Measurements from ENCODE around the gene PCDHA4. TPM values are rescaled to one million over a fixed set of nuclear protein-coding genes. Genes with fewer than 3 reads are reported as not detected.

Gene PCDHA4
- total RNA-seq: 1 to 10 TPM in 4 of 6 donors, under 1 TPM in 2; 0.74 to 3.1 (median 1.5) TPM
- polyA plus RNA-seq: under 1 TPM; 0.53 to 0.70 TPM

GRCh38 chr5:140806834-140807775 is at the start of gene PCDHA4:
PCDHA4 (plus strand) TSS chr5:140807068.
- TF ChIP-seq CTCF (IDR thresholded peaks at IDR 0.05): peak in 2 of 4 donors; percentile 22 to 37
- Histone ChIP-seq H3K4me1 (no peaks in the 10 kb centered on the region), H3K9me3 (peaks cover 0 to 8% (median 0%) of the 10 kb centered on the region in 4 donors), H3K4me3 (peak within 1 kb of the TSS in 3 of 4 donors; percentile 7 to 31 (median 28)), H3K36me3 (no peaks in the 10 kb centered on the region), H3K27ac (peak within 1 kb of the TSS in 1 of 4 donors; percentile 39), H3K27me3 (peaks cover 0 to 8% (median 0%) of the 10 kb centered on the region in 4 donors)
- WGBS, 2 donors: 11 to 12% methylated on average over 34 to 41 of the region's 47 CpGs
- FAIRE-seq (no peak), DNase-seq (peak in 4 of 6 donors; percentile 22 to 68 (median 61)), ATAC-seq (peak; percentile 77 to 97 (median 94))
- intact Hi-C loops (cut with DNase I): no loop called here

GRCh38 chr5:140764177-140764973 is 42.5 kb upstream of the PCDHA4 start:
- no peak overlapping the region for H3K4me3 ChIP-seq
- H3K36me3 ChIP-seq: no peaks in the 10 kb centered on the region
- peaks cover 0 to 6% (median 0%) of the 10 kb centered on the region in 4 donors for H3K9me3 ChIP-seq
- WGBS, 2 donors: 76 to 78% methylated on average over 2 of the region's 2 CpGs
- no peaks in the 10 kb centered on the region for H3K4me1 ChIP-seq
- ATAC-seq (no peak), FAIRE-seq (no peak), DNase-seq (no peak)
- H3K27me3 ChIP-seq: no peaks in the 10 kb centered on the region
- H3K27ac ChIP-seq: no peak overlapping the region
- intact Hi-C loops (cut with DNase I): no loop called here
- TF ChIP-seq CTCF (IDR thresholded peaks at IDR 0.05): no peak

- FAIRE-seq (no peak), ATAC-seq (no peak), DNase-seq (no peak)
- no peaks in the 10 kb centered on the region for H3K4me1 ChIP-seq
- intact Hi-C loops (cut with DNase I): no loop called here
- no peak for TF ChIP-seq CTCF (IDR thresholded peaks at IDR 0.05)
- no peaks in the 10 kb centered on the region for H3K27me3 ChIP-seq
- WGBS, 2 donors: 71 to 77% methylated on average over 4 of the region's 4 CpGs
- no peaks in the 10 kb centered on the region for H3K36me3 ChIP-seq
- H3K4me3 ChIP-seq: no peak overlapping the region
- H3K27ac ChIP-seq: no peak overlapping the region
- peaks cover 0 to 10% (median 1%) of the 10 kb centered on the region in 4 donors for H3K9me3 ChIP-seq
Observed at GRCh38 chr5:140767444-140767843, 39.4 kb upstream of the PCDHA4 start.

GRCh38 chr5:140780512-140780911 is 26.4 kb upstream of the PCDHA4 start:
- peaks cover 0 to 4% (median 0%) of the 10 kb centered on the region in 4 donors for H3K9me3 ChIP-seq
- no peak for DNase-seq

More at GRCh38 chr5:140780512-140780911, 26.4 kb upstream of the PCDHA4 start:
- 65 to 92% methylated on average over 1 of the region's 1 CpG for WGBS, 2 donors
- no peaks in the 10 kb centered on the region for H3K36me3 ChIP-seq
- H3K4me1 ChIP-seq: no peaks in the 10 kb centered on the region
- intact Hi-C loops (cut with DNase I): no loop called here
- no peak for FAIRE-seq
- TF ChIP-seq CTCF (IDR thresholded peaks at IDR 0.05): no peak
- ATAC-seq: no peak
- H3K4me3 ChIP-seq: no peak overlapping the region
- peaks cover 0 to 6% (median 0%) of the 10 kb centered on the region in 4 donors for H3K27me3 ChIP-seq
- H3K27ac ChIP-seq: no peak overlapping the region

Measured in pancreas (tissue), 10 donors.